ENCODE data around the gene PALM.

The PALM gene

GRCh38 chr19:752652-753517, 44.1 kb downstream of the PALM start:
- DNase-seq (ENCODE audit: low spot score): no peak

GRCh38 chr19:754530-754929, 45.8 kb downstream of the PALM start:
- DNase-seq (ENCODE audit: low spot score): no peak

GRCh38 chr19:755063-755462, 46.3 kb downstream of the PALM start:
- no peak for DNase-seq (ENCODE audit: low spot score)

DNA sequence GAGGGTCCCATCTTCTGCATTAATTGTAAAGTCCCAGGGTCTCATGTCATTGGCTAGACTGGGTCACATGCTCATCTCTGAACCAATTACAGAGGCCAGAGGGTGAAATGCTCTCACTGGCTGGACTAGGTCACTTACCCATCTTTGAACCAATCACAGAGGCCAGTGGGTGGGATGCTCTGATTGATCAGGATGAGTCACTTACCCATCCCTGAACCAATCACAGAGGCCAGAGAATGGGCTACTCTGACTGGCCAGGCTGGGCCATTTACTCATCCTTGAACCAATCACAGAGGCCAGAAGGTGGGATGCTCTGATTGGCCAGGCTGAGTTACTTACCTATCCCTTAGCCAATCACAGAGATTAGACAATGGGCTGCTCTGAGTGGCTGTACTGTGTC, 47.5 kb downstream of the PALM start:
- no peak for DNase-seq (ENCODE audit: low spot score)

DNA sequence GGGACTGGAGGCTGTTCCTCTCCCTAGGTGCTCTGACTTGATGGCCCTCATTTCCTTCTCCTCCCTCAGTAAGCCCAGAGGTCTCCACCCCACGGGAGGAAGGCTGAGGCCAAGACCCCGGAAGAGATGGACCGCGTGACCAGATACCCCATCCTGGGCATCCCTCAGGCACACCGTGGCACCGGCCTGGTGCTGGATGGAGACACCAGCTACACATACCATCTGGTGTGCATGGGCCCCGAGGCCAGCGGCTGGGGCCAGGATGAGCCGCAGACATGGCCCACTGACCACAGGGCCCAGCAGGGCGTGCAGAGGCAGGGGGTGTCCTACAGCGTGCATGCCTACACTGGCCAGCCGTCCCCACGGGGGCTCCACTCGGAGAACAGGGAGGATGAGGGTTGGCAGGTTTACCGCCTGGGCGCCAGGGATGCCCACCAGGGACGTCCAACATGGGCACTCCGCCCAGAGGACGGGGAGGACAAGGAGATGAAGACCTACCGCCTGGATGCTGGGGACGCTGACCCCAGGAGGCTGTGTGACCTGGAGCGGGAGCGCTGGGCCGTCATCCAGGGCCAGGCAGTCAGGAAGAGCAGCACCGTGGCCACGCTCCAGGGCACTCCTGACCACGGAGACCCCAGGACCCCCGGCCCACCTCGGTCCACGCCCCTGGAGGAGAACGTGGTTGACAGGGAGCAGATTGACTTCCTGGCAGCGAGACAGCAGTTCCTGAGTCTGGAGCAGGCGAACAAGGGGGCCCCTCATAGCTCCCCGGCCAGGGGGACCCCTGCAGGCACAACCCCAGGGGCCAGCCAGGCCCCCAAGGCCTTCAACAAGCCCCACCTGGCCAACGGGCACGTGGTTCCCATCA, 48.3 kb downstream of the PALM start:
- no peak for DNase-seq (ENCODE audit: low spot score)

DNA sequence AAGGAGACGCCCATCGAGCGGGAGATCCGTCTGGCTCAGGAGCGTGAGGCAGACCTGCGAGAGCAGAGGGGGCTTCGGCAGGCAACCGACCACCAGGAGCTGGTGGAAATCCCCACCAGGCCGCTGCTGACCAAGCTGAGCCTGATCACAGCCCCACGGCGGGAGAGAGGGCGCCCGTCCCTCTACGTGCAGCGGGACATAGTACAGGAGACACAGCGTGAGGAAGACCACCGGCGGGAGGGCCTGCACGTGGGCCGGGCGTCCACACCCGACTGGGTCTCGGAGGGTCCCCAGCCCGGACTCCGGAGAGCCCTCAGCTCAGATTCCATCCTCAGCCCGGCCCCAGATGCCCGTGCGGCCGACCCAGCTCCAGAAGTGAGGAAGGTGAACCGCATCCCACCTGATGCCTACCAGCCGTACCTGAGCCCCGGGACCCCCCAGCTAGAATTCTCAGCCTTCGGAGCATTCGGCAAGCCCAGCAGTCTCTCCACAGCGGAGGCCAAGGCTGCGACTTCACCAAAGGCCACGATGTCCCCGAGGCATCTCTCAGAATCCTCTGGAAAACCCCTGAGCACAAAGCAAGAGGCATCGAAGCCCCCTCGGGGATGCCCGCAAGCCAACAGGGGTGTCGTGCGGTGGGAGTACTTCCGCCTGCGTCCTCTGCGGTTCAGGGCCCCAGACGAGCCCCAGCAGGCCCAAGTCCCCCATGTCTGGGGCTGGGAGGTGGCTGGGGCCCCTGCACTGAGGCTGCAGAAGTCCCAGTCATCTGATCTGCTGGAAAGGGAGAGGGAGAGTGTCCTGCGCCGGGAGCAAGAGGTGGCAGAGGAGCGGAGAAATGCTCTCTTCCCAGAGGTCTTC, 49.3 kb downstream of the PALM start:
- no peak for DNase-seq (ENCODE audit: low spot score)

GRCh38 chr19:763181-763580, 54.4 kb downstream of the PALM start:
- DNase-seq (ENCODE audit: low spot score): no peak

DNA sequence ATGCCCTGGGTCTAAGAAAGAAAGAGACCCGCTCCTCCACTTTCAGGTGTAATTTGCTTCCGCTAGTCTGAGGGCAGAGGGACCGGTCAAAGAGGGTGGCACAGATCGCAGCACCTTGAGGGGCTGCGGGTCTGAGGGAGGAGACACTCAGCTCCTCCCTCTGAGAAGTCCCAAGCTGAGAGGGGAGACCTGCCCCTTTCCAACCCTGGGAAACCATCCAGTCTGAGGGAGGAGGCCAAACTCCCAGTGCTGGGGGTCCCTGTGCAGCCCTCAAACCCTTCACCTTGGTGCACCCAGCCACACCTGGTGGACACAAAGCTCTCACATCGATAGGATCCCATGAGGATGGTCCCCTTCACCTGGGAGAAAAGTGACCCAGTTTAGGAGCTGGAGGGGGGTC, 55.1 kb downstream of the PALM start:
- DNase-seq (ENCODE audit: low spot score): no peak

DNA sequence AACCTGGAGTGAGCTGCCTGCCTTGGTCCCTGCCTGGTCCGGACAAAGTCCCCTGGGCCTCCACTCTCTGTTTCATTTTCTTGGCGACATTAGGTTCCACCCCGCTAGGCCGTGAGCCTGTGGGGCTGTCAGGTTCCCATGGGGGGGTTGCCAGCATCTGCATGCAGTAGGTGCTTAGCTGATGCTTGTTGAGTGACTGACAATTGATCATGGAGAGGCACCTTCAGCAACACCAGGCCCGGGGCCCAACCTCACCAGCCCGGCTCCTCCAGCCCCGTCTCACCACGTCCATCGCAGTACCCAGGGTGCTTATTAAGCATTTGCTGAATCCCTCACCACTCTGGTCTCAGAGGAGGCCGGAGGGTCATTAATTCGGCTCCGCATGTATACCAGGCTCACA, 55.6 kb downstream of the PALM start:
- no peak for DNase-seq (ENCODE audit: low spot score)

- no peak for DNase-seq (ENCODE audit: low spot score)
Observed at GRCh38 chr19:765179-765738, 56.5 kb downstream of the PALM start.

- DNase-seq (ENCODE audit: low spot score): no peak
Observed at GRCh38 chr19:768424-768823, 59.7 kb downstream of the PALM start.

DNA sequence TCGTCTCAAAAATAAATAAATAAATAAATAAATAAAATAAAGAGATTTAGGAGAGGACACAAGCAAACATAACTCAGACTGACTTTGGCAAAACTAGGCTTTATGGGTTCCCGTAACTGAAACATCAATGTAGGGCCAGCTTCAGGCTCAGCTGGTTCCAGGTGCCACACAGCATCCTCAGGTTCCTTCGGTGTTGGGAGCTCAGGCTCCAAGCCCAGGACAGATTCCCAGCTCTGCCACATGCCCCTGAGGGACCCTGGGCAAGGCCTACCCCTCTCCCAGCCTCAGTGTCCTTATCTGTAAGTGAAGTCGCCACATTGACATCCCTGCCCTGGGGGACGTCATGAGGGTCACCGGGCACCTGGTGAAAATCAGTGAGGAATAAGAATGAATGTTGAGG, 60.9 kb downstream of the PALM start:
- DNase-seq (ENCODE audit: low spot score): no peak

DNA sequence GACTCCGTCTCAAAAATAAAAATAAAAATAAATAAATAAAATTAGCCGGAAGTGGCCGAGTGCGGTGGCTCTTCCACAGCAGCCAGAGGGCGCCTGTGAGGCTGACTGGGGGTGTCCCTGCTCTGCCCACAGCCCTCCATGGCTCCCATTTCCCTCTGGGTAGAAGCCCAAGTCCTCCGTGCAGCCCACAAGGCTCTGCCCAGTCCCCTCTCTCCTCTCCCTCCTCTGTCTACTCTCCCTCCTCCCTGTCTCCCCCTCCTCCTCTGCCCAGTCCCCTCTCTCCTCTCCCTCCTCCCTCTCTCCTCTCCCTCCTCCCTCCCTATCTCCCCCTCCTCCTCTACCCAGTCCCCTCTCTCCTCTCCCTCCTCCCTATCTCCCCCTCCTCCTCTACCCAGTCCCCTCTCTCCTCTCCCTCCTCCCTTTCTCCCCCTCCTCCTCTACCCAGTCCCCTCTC, 62.6 kb downstream of the PALM start:
- DNase-seq (ENCODE audit: low spot score): no peak

GRCh38 chr19:772063-772462, 63.3 kb downstream of the PALM start:
- DNase-seq (ENCODE audit: low spot score): no peak

DNA sequence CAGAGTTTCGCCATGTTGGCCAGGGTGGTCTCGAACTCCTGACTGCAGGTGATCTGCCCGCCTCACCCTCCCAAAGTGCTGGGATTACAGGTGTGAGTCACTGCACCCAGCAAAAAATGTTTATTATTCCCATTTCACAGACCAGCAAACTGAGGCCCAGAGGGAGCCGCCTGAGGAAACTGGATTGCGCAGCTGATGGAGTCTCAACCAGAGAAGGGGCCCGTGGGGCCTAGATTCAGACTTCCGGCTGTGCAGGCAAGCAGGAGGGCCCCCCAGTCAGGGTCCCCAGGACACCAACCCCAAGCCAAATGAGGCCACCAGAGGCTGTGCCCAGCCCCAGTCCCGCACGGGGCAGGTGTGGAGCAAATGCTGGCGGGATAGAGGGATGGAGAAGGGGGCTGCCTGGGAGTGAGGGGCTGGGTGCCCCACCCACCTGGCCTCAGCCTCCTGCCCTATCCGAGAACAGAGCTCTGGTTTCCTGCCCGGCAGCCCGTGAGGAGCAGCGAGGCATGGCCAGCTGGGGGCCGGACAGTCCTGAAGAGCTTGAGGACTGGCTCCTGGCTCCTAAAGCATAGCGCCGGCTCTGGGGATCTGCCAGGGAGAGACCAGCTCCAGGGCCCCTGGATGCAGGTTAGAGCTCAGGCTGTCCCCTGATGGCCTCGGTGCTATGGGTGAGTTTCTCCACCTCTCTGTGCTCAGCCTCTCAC, 64.1 kb downstream of the PALM start:
- DNase-seq (ENCODE audit: low spot score): no peak

DNA sequence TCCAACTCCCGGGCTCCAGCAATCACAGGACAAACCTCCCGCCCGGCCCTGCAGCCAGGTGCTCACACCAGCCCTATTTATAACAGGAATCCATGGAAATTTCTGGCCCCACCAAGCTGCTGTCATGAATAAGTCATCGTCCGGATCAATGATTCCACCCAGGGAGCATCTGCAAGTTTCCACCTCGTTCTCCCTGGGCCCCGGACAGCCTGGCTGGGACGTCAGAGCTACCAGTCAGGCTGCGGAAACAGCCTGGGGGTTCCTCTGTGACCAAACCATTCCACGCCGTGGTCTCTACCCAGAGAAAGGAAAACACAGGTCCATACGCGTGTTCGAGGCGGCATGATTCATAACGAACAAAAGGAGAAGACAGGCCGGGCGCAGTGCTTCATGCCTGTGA, 67.8 kb downstream of the PALM start:
- no peak for DNase-seq (ENCODE audit: low spot score)

DNA sequence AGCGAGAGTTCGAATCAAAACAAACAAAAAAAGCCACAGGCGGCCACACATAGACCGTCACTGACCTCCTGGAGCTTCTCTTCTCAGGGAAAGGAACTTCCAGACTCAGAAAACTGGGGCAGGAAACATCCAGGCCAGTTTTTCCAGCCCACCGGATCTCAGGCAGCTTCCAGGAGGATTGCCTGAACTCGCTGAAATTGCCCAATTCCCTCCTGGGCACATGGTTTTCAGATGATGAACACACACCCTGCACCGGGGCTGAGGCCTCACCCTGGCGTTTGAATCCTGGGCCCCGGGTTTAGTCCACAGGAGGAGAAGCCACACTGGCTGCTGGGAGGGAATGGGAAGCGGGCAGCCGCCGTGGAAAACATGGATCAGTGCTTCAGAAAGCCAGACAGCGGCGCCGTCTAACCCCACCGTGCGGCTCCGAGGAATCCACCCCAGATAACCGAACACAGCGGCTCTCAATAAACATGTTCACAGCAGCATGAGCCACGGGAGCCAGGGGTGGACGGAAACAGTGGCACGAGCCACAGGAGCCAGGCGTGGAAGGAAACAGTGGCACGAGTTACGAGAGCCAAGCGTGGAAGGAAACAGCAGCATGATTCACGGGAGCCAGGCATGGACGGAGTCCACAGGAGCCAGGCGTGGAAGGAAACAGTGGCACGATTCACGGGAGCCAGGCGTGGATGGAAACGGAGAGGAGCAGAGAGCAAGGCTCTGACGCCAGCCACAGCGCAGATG, 70.3 kb downstream of the PALM start:
- DNase-seq (ENCODE audit: low spot score): no peak

DNA sequence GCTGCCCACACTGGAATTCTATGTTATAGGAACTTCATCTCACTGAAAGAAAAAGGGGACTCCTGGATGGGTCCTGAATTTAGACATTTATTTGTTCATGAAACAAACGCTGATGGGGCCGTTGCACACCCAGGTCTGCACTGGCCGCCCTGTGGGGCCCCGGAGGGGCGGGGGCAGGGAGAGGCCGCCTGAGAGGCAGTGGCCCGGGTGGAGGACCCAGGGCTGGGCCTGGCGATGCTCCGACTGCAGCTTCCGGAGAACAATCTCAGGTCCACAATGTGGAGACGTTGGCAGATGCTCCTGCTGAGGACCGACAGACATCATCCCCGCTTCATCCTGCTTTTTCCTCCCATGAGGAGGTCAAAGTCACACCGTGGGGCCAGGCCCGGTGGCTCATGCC, 72.2 kb downstream of the PALM start:
- no peak for DNase-seq (ENCODE audit: low spot score)

- DNase-seq (ENCODE audit: low spot score): no peak
Observed at GRCh38 chr19:781800-782184, 73.1 kb downstream of the PALM start.

- peak; percentile 73 for DNase-seq (ENCODE audit: low spot score)
Observed at GRCh38 chr19:782185-782877, 73.6 kb downstream of the PALM start.
